ENCODE data around the gene NAT16. TPM values are rescaled to one million over a fixed set of nuclear protein-coding genes. Genes with fewer than 3 reads are reported as not detected.

The NAT16 gene
- total and polyA plus RNA-seq, 2 of the 13 experiments (the other 11 are each of a cell fraction or from before 2014, with no cell fraction given), result 0.04 TPM; not detected in 1

- Histone ChIP-seq H4K20me1 (ENCODE audit: insufficient read depth, low read length) (no peaks in the 10 kb centered on the region), H3K4me3 (replicated peaks in 1 of 3; ENCODE audit: insufficient read depth in 1 of 3, low read depth in 2 of 3, low read length in 3 of 3) (peak overlapping the region; percentile 83 to 95 (median 85)), H3K9me3 (ENCODE audit: low read length) (no peaks in the 10 kb centered on the region), H3K9ac (ENCODE audit: insufficient read depth, low read depth, low read length) (peak overlapping the region; percentile 78; the same call in 1 of the 2 replicates), H3K4me1 (ENCODE audit: insufficient read depth, low read length) (peaks cover 12% of the 10 kb centered on the region), H2AFZ (ENCODE audit: low read length) (no peak overlapping the region), H3K36me3 (replicated peaks in 1 of 2; ENCODE audit: control insufficient read depth in 1 of 2, insufficient read depth in 2 of 2, low read length in 2 of 2) (peaks cover 0 to 14% of the 10 kb centered on the region in 2 experiments), H3K79me2 (ENCODE audit: insufficient read depth, low read length) (peaks cover 8% of the 10 kb centered on the region), H3K27ac (ENCODE audit: extremely low read length, insufficient read depth, low read length) (peak overlapping the region; percentile 38), H3K27me3 (ENCODE audit: control insufficient read depth in 1 of 2, insufficient read depth in 2 of 2, low read length in 2 of 2) (no peaks in the 10 kb centered on the region), H3K4me2 (ENCODE audit: low read depth, low read length) (peak overlapping the region; percentile 93)
- ATAC-seq (no peak), DNase-seq (ENCODE audit: low spot score) (no peak), FAIRE-seq (no peak)
- in situ Hi-C loops (cut with HindIII; ENCODE audit: extremely low pct_ligation_motif_present, low pct_unique_long_range_greater_than_20kb) (no loop called here), intact Hi-C loops (cut with micrococcal nuclease; ENCODE audit: unreplicated experiment) (no loop called here)
- POLR2A ChIA-PET, result interaction anchor here (1.3 kb wide), 1 partner anchor 33 kb away, joined by 4 read pairs; no protein-coding TSS in a partner anchor
- BruUV-seq (replicated peaks), result no TSS peak
- CTCF ChIA-PET (ENCODE audit: low intra/inter-chr PET ratio, low total read pairs), result no interaction called here
- TF ChIP-seq KLF15 (CRISPR knock-in tag; IDR thresholded peaks at IDR 0.05; ENCODE audit: borderline replicate concordance) (no peak), NONO (IDR thresholded peaks at IDR 0.05) (no peak), NONO (CRISPR knock-in tag; conservative IDR thresholded peaks at IDR 0.05) (no peak), CCDC6 (CRISPR knock-in tag; IDR thresholded peaks at IDR 0.05) (no peak), ATM (IDR thresholded peaks at IDR 0.05; ENCODE audit: borderline replicate concordance) (no peak), NBN (conservative IDR thresholded peaks at IDR 0.05) (no peak), CBX5 (CRISPR knock-in tag; IDR thresholded peaks at IDR 0.05; ENCODE audit: borderline replicate concordance) (no peak), EED (CRISPR knock-in tag; IDR thresholded peaks at IDR 0.05) (no peak), ZNF383 (CRISPR knock-in tag; IDR thresholded peaks at IDR 0.05; ENCODE audit: borderline replicate concordance) (no peak), RAD21 (CRISPR knock-in tag; IDR thresholded peaks at IDR 0.05) (no peak), KLF16 (CRISPR knock-in tag; IDR thresholded peaks at IDR 0.05) (no peak), DMAP1 (CRISPR knock-in tag; IDR thresholded peaks at IDR 0.05) (no peak), CC2D1A (CRISPR knock-in tag; IDR thresholded peaks at IDR 0.05) (no peak), NR2F2 (IDR thresholded peaks at IDR 0.05; ENCODE audit: borderline replicate concordance, low read depth) (no peak)
- TF ChIP-seq, protein P1, sequence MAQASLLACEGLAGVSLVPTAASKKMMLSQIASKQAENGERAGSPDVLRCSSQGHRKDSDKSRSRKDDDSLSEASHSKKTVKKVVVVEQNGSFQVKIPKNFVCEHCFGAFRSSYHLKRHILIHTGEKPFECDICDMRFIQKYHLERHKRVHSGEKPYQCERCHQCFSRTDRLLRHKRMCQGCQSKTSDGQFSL (CRISPR knock-in tag; IDR thresholded peaks at IDR 0.05), result no peak
- TF ChIP-seq, protein P2, sequence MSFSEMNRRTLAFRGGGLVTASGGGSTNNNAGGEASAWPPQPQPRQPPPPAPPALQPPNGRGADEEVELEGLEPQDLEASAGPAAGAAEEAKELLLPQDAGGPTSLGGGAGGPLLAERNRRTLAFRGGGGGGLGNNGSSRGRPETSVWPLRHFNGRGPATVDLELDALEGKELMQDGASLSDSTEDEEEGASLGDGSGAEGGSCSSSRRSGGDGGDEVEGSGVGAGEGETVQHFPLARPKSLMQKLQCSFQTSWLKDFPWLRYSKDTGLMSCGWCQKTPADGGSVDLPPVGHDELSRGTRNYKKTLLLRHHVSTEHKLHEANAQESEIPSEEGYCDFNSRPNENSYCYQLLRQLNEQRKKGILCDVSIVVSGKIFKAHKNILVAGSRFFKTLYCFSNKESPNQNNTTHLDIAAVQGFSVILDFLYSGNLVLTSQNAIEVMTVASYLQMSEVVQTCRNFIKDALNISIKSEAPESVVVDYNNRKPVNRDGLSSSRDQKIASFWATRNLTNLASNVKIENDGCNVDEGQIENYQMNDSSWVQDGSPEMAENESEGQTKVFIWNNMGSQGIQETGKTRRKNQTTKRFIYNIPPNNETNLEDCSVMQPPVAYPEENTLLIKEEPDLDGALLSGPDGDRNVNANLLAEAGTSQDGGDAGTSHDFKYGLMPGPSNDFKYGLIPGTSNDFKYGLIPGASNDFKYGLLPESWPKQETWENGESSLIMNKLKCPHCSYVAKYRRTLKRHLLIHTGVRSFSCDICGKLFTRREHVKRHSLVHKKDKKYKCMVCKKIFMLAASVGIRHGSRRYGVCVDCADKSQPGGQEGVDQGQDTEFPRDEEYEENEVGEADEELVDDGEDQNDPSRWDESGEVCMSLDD (CRISPR knock-in tag; IDR thresholded peaks at IDR 0.05; ENCODE audit: borderline replicate concordance), result no peak
- 59% methylated on average over 4 of the region's 4 CpGs for WGBS (ENCODE audit: low lambda C conversion rate)
Observed at GRCh38 chr7:101155303-101155702, 24.8 kb downstream of the NAT16 start.
